Mucosa of descending colon (tissue), 3 donors: Measurements from ENCODE around the gene ENTPD6. TPM values are rescaled to one million over a fixed set of nuclear protein-coding genes. Genes with fewer than 3 reads are reported as not detected.
"Not testable (repeated sequence)": the region's sequence is repeated elsewhere in the genome, so short reads cannot be mapped to it uniquely, and the experiment has no call there.

ENCODE experiments used
- ATAC-seq: fragments of 200-7000 bp; cut with Tn5 transposase; one replicate; pipeline ENCODE4 v1.9.1; 2020; ENCODE audit warnings: mild to moderate bottlenecking, moderate library complexity
- DNase-seq, 3 donors: peaks; one replicate each; pipeline ENCODE4 v3.0.0-alpha.2; 2020
- H3K36me3 ChIP-seq: fragments of 200-600 bp; one replicate; pipeline ENCODE4 v1.8.0; 2021; ENCODE audit warnings: low read depth, mild to moderate bottlenecking
- H3K4me1 ChIP-seq: fragments of 200-600 bp; one replicate; pipeline ENCODE4 v1.8.0; 2021; ENCODE audit warnings: low read depth, mild to moderate bottlenecking
- H3K4me3 ChIP-seq: fragments of 200-600 bp; one replicate; pipeline ENCODE4 v1.8.0; 2021; ENCODE audit warnings: mild to moderate bottlenecking
- H3K9me3 ChIP-seq: fragments of 200-600 bp; one replicate; pipeline ENCODE4 v1.8.0; 2021; ENCODE audit warnings: mild to moderate bottlenecking
- CTCF ChIP-seq: fragments of 200-600 bp; IDR thresholded peaks from one replicate; pipeline ENCODE4 v1.8.0; 2022; ENCODE audit warnings: antibody characterized with exemption, mild to moderate bottlenecking
- intact Hi-C, 2 donors: fragments of 100-400 bp; cut with DNase I in 1 of 2; cut with micrococcal nuclease in 1 of 2; formaldehyde crosslinking; loops; one replicate each; pipeline versions ENCODE4 v1.11.0 to v1.11.1; 2022; cut with DNase I, micrococcal nuclease
- total RNA-seq, 3 donors: library from RNA; stranded (reverse); fragmentation: NEBNext Ultra II Directional in 2 of 3; extraction: Animal tissue kit (Norgen Biotek cat#: 25700) in 2 of 3; gene quantifications; one replicate each; pipeline versions ENCODE4 v1.2.1 to v1.2.4, GENCODE V29; 2021 to 2023
- donor health status: DM: no; HTN: no; CAD: no; lungs with moderate emphysema.
- donor health status: DM: no; HTN: no; CAD: no.
- donor health status: DM: no; HTN: yes; CAD: no.

Gene ENTPD6
- total RNA-seq, 3 donors from 2014 or later = 114 to 191 (median 140) TPM

- Histone ChIP-seq H3K36me3 (no peaks in the 10 kb centered on the region), H3K9me3 (no peaks in the 10 kb centered on the region), H3K4me3 (no peak overlapping the region), H3K4me1 (peaks cover 42% of the 10 kb centered on the region)
- no peak for TF ChIP-seq CTCF
- ATAC-seq (peak; percentile 21), DNase-seq (no peak)
- intact Hi-C loops = no loop called here
Measured at GRCh38 chr20:25257756-25258475, 62.4 kb downstream of the ENTPD6 start.

DNA sequence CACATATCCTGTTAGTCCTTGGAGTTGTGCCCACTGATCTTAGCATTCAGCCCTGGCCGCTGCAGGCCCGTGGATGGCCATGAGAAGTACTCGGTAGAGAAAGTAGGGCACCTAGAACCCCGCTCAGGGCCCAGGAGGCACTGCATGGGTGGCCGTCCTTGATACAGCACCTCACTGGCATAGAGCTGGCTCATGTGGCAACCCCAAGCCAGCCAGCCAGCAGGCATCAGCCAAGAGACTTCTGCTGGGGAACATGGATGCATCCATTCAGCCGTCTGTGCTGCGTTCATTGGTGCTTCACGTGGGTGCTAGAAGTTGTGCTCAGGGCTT lies 62.9 kb downstream of the ENTPD6 start:
- H3K4me3 ChIP-seq = no peak overlapping the region
- peaks cover 37% of the 10 kb centered on the region for H3K4me1 ChIP-seq
- intact Hi-C loops = no loop called here
- no peaks in the 10 kb centered on the region for H3K9me3 ChIP-seq
- TF ChIP-seq CTCF = no peak
- ATAC-seq = no peak
- H3K36me3 ChIP-seq = no peaks in the 10 kb centered on the region
- no peak for DNase-seq

DNA sequence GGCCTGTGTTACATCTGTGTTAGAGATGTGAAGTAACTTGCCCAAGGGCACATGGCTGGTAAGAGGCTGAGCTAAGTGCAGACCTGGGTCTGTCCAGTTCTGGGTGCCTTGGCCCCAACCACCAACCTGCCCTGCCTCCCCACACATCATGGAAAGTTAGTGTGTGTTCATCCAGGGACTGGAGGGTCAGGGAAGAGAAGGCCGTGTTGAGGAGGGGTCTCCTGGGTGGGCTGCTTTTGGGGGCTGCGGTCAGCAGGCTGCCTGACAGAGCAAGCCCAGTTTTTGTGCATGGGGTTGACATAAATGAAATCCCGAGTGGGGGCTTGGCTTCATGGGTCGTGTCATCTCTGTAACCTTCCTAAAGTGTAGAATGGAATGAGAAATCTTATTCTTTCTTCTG lies 63.3 kb downstream of the ENTPD6 start:
- Histone ChIP-seq H3K4me1 (peaks cover 34% of the 10 kb centered on the region), H3K4me3 (no peak overlapping the region), H3K36me3 (no peaks in the 10 kb centered on the region), H3K9me3 (no peaks in the 10 kb centered on the region)
- intact Hi-C loops = no loop called here
- DNase-seq (no peak), ATAC-seq (no peak)
- no peak for TF ChIP-seq CTCF

- Histone ChIP-seq H3K4me1 (peaks cover 31% of the 10 kb centered on the region), H3K4me3 (no peak overlapping the region), H3K36me3 (no peaks in the 10 kb centered on the region), H3K9me3 (no peaks in the 10 kb centered on the region)
- intact Hi-C loops = no loop called here
- DNase-seq (no peak), ATAC-seq (no peak)
- no peak for TF ChIP-seq CTCF
Measured at GRCh38 chr20:25259358-25259757, 63.8 kb downstream of the ENTPD6 start.

DNA sequence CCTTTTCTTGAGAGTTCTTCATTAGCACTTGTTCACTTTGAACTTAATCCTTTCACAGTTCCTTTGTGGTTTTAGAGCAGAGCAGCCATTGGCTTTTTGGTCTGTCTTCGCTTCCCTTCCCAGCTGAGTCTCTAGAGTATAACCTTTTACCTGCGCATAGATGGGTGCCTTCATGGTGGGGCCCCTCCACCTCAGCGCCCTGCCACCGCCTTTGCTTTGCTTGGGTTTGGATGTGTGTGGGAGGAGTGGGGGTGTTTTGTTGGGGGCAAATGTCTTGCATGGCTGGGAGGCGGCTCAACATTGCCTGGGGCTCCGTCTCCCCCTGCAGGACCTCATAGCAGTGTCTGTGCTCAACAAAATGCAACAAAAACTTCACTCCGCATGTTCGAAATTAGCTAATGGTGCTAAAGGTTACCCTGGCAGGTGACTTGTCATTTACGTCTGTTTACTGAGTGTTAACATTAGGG lies 64.3 kb downstream of the ENTPD6 start:
- H3K36me3 ChIP-seq = no peaks in the 10 kb centered on the region
- no peaks in the 10 kb centered on the region for H3K9me3 ChIP-seq
- intact Hi-C loops = no loop called here
- TF ChIP-seq CTCF = no peak
- DNase-seq (peak in 2 of 3 donors; percentile 44 to 46), ATAC-seq (peak; percentile 55)
- peaks cover 28% of the 10 kb centered on the region for H3K4me1 ChIP-seq
- no peak overlapping the region for H3K4me3 ChIP-seq

DNA sequence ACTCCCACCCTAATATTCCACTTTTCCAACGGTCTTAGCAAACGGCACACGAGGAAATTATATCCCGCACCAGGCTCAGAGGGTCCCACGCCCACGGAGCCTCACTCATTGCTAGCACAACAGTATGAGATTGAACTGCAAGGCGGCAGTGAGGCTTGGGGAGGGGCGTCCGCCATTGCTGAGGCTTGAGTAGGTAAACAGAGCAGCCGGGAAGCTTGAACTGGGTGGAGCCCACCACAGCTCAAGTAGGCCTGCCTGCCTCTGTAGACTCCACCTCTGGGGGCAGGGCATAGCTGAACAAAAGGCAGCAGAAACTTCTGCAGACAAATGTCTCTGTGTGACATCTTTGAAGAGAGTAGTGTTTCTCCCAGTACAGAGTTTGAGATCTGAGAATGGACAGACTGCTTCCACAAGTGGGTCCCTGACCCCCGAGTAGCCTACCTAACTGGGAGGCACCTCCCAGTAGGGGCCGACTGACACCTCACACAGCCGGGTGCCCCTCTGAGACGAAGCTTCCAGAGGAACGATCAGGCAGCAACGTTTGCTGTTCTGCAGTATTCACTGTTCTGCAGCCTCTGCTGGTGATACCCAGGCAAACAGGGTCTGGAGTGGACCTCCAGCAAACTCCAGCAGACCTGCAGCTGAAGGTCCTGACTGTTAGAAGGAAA lies 65.4 kb downstream of the ENTPD6 start:
- peaks cover 19% of the 10 kb centered on the region for H3K4me1 ChIP-seq
- H3K9me3 ChIP-seq, intact Hi-C loops, H3K36me3 ChIP-seq, ATAC-seq, H3K4me3 ChIP-seq: not testable (repeated sequence)
- peak in 2 of 3 donors; percentile 35 to 45 for DNase-seq
